ENCODE results near the gene GMCL2.

DNA sequence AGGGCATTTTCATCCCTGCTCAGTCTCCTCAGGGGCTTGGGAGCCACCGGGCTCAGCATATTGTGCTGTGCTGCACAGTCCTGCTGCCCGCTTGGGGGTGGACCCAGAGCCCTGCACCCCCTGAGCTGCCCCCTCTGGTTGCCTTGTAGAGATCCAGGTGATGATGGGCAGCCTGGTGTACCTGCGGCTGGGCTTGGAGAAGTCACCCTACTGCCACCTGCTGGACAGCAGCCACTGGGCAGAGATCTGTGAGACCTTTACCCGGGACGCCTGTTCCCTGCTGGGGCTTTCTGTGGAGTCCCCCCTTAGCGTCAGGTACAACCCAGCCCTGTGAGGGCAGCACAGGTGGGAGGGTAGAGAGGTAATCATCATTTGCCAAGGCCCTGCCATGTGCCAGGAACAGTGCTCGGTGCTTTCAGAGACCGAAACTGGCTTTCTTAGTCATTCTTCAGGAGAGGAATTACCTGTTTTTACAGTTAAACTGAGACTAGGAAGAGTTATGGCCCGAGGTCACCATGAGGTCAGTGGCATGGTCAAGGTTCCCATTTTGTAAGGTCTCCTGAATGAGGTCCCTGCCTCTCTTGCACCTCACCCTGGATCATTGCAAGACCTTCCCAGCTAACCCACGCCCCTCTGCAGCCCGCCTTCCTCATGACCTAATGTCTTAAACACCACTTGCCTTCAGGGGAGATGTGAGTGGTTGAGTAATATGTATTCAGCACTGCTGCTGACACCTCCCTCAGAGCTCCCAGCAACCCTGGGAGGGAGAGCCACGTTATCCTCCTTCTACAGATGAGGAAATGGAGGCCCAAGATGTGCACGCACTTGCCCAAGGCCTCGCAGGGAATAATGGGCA is 41.0 kb downstream of the GMCL2 start:
- TF ChIP-seq, protein P1, sequence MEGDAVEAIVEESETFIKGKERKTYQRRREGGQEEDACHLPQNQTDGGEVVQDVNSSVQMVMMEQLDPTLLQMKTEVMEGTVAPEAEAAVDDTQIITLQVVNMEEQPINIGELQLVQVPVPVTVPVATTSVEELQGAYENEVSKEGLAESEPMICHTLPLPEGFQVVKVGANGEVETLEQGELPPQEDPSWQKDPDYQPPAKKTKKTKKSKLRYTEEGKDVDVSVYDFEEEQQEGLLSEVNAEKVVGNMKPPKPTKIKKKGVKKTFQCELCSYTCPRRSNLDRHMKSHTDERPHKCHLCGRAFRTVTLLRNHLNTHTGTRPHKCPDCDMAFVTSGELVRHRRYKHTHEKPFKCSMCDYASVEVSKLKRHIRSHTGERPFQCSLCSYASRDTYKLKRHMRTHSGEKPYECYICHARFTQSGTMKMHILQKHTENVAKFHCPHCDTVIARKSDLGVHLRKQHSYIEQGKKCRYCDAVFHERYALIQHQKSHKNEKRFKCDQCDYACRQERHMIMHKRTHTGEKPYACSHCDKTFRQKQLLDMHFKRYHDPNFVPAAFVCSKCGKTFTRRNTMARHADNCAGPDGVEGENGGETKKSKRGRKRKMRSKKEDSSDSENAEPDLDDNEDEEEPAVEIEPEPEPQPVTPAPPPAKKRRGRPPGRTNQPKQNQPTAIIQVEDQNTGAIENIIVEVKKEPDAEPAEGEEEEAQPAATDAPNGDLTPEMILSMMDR (IDR thresholded peaks at IDR 0.05), result peak in 3 of 4 experiments; percentile 27 to 64 (median 42)
- TF ChIP-seq POLR2A (IDR thresholded peaks at IDR 0.05), result no peak
- no peak for TF ChIP-seq POLR2AphosphoS5 (IDR thresholded peaks at IDR 0.05)

Measured in sigmoid colon (tissue), 4 donors.